CD4-positive, alpha-beta T cell treated with Interleukin-6 at 100 ng/mL for 8 hours (primary cell): ENCODE results near the gene TSBP1.
"Not testable (repeated sequence)": the region's sequence is repeated elsewhere in the genome, so short reads cannot be mapped to it uniquely, and the experiment has no call there.

Experiments
- DNase-seq: peaks from one replicate; pipeline ENCODE4 v3.0.0-alpha.2; 2020; ENCODE audit warnings: mixed read lengths, low spot score

TSBP1 gene

GRCh38 chr6:32375739-32376529, 4.2 kb upstream of the TSBP1 start:
- DNase-seq: no peak

GRCh38 chr6:32371229-32371628, 474 bp downstream of the TSBP1 start:
- no peak for DNase-seq

GRCh38 chr6:32370505-32370904, 1.2 kb downstream of the TSBP1 start:
- no peak for DNase-seq

- no peak for DNase-seq
Observed at GRCh38 chr6:32369660-32370059, 2.0 kb downstream of the TSBP1 start.

GRCh38 chr6:32367644-32368043, 4.1 kb downstream of the TSBP1 start:
- no peak for DNase-seq

- not testable (repeated sequence) for DNase-seq
Observed at GRCh38 chr6:32359225-32359624, 12.5 kb downstream of the TSBP1 start.

GRCh38 chr6:32358548-32358947, 13.2 kb downstream of the TSBP1 start:
- not testable (repeated sequence) for DNase-seq

- no peak for DNase-seq
Observed at GRCh38 chr6:32355018-32355417, 16.7 kb downstream of the TSBP1 start.

GRCh38 chr6:32353348-32353747, 18.4 kb downstream of the TSBP1 start:
- DNase-seq: no peak

- DNase-seq: no peak
Observed at GRCh38 chr6:32340242-32340641, 31.5 kb downstream of the TSBP1 start.

GRCh38 chr6:32337186-32337805, 34.4 kb downstream of the TSBP1 start:
- DNase-seq: no peak

- no peak for DNase-seq
Observed at GRCh38 chr6:32332433-32332832, 39.3 kb downstream of the TSBP1 start.

GRCh38 chr6:32329141-32329540, 42.6 kb downstream of the TSBP1 start:
- DNase-seq: no peak

- no peak for DNase-seq
Observed at GRCh38 chr6:32327103-32327502, 44.6 kb downstream of the TSBP1 start.

GRCh38 chr6:32318501-32318900, 53.2 kb downstream of the TSBP1 start:
- no peak for DNase-seq

- no peak for DNase-seq
Observed at GRCh38 chr6:32317541-32317940, 54.2 kb downstream of the TSBP1 start.

GRCh38 chr6:32313964-32314363, 57.7 kb downstream of the TSBP1 start:
- DNase-seq: no peak

- no peak for DNase-seq
Observed at GRCh38 chr6:32298632-32299336, 72.9 kb downstream of the TSBP1 start.

GRCh38 chr6:32294980-32295379, 76.7 kb downstream of the TSBP1 start:
- not testable (repeated sequence) for DNase-seq

GRCh38 chr6:32294566-32294965, 77.1 kb downstream of the TSBP1 start:
- no peak for DNase-seq

GRCh38 chr6:32293695-32294094, 78.0 kb downstream of the TSBP1 start:
- DNase-seq: no peak

- DNase-seq: no peak
Observed at GRCh38 chr6:32291543-32291942, 80.2 kb downstream of the TSBP1 start.

GRCh38 chr6:32290886-32291450, 80.7 kb downstream of the TSBP1 start:
- DNase-seq: no peak
